GM23338 (cell line): ENCODE data around the gene PCLO. TPM values are rescaled to one million over a fixed set of nuclear protein-coding genes. Genes with fewer than 3 reads are reported as not detected.

Source experiments
- ATAC-seq: fragments of 200-7000 bp; cut with Tn5 transposase; 3 replicates; pipeline ENCODE4 v1.9.1; 2020
- DNase-seq: peaks from one replicate; pipeline ENCODE4 v3.0.0-alpha.2; 2015; ENCODE audit warnings: low spot score
- H2AFZ ChIP-seq: fragments of 200-600 bp; sonication (generic); 2 replicates; pipeline ENCODE4 v1.8.0; 2016; ENCODE audit warnings: antibody characterized with exemption, mild to moderate bottlenecking, moderate library complexity
- H3F3A ChIP-seq: fragments of 200-600 bp; sonication (generic); replicated peaks from 2 replicates; pipeline ENCODE4 v1.8.0; 2017; ENCODE audit warnings: antibody characterized with exemption, mixed run types, low read depth
- H3K27ac ChIP-seq: fragments of 200-600 bp; sonication (generic); 2 replicates; pipeline ENCODE4 v1.6.1; 2016; ENCODE audit warnings: low read depth
- H3K27me3 ChIP-seq: fragments of 200-600 bp; sonication (generic); 2 replicates; pipeline ENCODE4 v1.8.0; 2016; ENCODE audit warnings: mild to moderate bottlenecking, mixed run types, moderate library complexity; ENCODE audit not compliant: insufficient read depth
- H3K36me3 ChIP-seq: fragments of 200-600 bp; sonication (generic); 2 replicates; pipeline ENCODE4 v1.8.0; 2016; ENCODE audit warnings: mild to moderate bottlenecking; ENCODE audit not compliant: insufficient read depth
- H3K4me1 ChIP-seq: fragments of 200-600 bp; sonication (generic); 2 replicates; pipeline ENCODE4 v1.8.0; 2016; ENCODE audit warnings: mild to moderate bottlenecking, moderate library complexity; ENCODE audit not compliant: insufficient read depth
- H3K4me2 ChIP-seq: fragments of 200-600 bp; sonication (generic); 2 replicates; pipeline ENCODE4 v1.7.1; 2017; ENCODE audit warnings: mixed run types
- H3K4me3 ChIP-seq: fragments of 200-600 bp; sonication (generic); 2 replicates; pipeline ENCODE4 v1.6.1; 2016; ENCODE audit warnings: mixed run types
- H3K79me2 ChIP-seq: fragments of 200-600 bp; sonication (generic); replicated peaks from 2 replicates; pipeline ENCODE4 v1.8.0; 2017; ENCODE audit warnings: mild to moderate bottlenecking; ENCODE audit not compliant: insufficient read depth
- H3K9me2 ChIP-seq: fragments of 200-600 bp; sonication (generic); 2 replicates; pipeline ENCODE4 v1.8.0; 2017; ENCODE audit not compliant: insufficient read depth
- H4K20me1 ChIP-seq: fragments of 200-600 bp; sonication (generic); replicated peaks from 2 replicates; pipeline ENCODE4 v1.8.0; 2017; ENCODE audit warnings: mild to moderate bottlenecking; ENCODE audit not compliant: insufficient read depth
- H3K27ac Mint-ChIP-seq: 2 replicates; pipeline ENCODE4 v1.8.0; 2020; ENCODE audit warnings: inconsistent platforms, mild to moderate bottlenecking, moderate library complexity, mixed read lengths
- H3K27me3 Mint-ChIP-seq: 3 replicates; pipeline ENCODE4 v1.8.0; 2022; ENCODE audit warnings: low read depth, mild to moderate bottlenecking, moderate library complexity, mixed read lengths, inconsistent platforms; ENCODE audit not compliant: insufficient read depth, poor library complexity
- H3K36me3 Mint-ChIP-seq: 3 replicates; pipeline ENCODE4 v1.8.0; 2021; ENCODE audit warnings: low read depth, mild to moderate bottlenecking, inconsistent platforms, moderate library complexity, mixed read lengths
- H3K4me1 Mint-ChIP-seq: 3 replicates; pipeline ENCODE4 v1.8.0; 2020; ENCODE audit warnings: mild to moderate bottlenecking, inconsistent platforms, mixed read lengths
- H3K4me3 Mint-ChIP-seq: 3 replicates; pipeline ENCODE4 v1.8.0; 2021; ENCODE audit warnings: moderate library complexity, mild to moderate bottlenecking, inconsistent platforms, mixed read lengths
- H3K9me3 Mint-ChIP-seq: 3 replicates; pipeline ENCODE4 v1.8.0; 2020; ENCODE audit warnings: moderate library complexity, mild to moderate bottlenecking, inconsistent platforms, mixed read lengths
- CTCF ChIP-seq, 2 experiments: fragments of 200-600 bp in 1 of 2; sonication (generic) in 1 of 2; conservative IDR thresholded peaks; 2 replicates each; pipeline versions ENCODE4 v1.5.1 to v1.6.1; 2016 to 2017; ENCODE audit warnings: antibody characterized with exemption in 2 of 2, low read depth in 2 of 2, mild to moderate bottlenecking in 2 of 2, moderate library complexity in 1 of 2
- EZH2phosphoT487 ChIP-seq: fragments of 200-600 bp; sonication (generic); IDR thresholded peaks from one replicate; pipeline ENCODE4 v1.8.1; 2018; ENCODE audit warnings: antibody characterized with exemption; ENCODE audit not compliant: unreplicated experiment
- JUNB ChIP-seq: IDR thresholded peaks from one replicate; pipeline ENCODE4 v1.6.1; 2016; ENCODE audit warnings: antibody characterized with exemption; ENCODE audit not compliant: unreplicated experiment
- NANOG ChIP-seq: IDR thresholded peaks from 2 replicates; pipeline ENCODE4 v1.6.1; 2016; ENCODE audit warnings: antibody characterized with exemption, borderline replicate concordance
- POLR2AphosphoS5 ChIP-seq: IDR thresholded peaks from 2 replicates; pipeline ENCODE4 v1.6.1; 2016; ENCODE audit warnings: antibody characterized with exemption, low read depth
- REST ChIP-seq: IDR thresholded peaks from one replicate; pipeline ENCODE4 v1.6.1; 2018; ENCODE audit warnings: antibody characterized with exemption; ENCODE audit not compliant: unreplicated experiment
- polyA plus RNA-seq: library from polyadenylated mRNA; unstranded; fragments of >200 nt; fragmentation: Nextera tagmentation; extraction: Ambion mirVana; gene quantifications from 2 replicates; pipeline ENCODE4 v1.2.1, GENCODE V29; 2016
- total RNA-seq: library from RNA; depleted of rRNA; stranded (reverse); fragments of >200 nt; shearing (Covaris generic); gene quantifications from 2 replicates; pipeline ENCODE4 v1.2.3, GENCODE V29; 2014
- TF ChIP-seq, protein P1 (sequence below): IDR thresholded peaks from 2 replicates; pipeline ENCODE4 v1.6.1; 2016; ENCODE audit warnings: antibody characterized with exemption
- TF ChIP-seq, protein P2 (sequence below): fragments of 250-450 bp; sonication (Bioruptor Pico); IDR thresholded peaks from 2 replicates; pipeline ENCODE4 v1.5.0; 2020; ENCODE audit warnings: mild to moderate bottlenecking, moderate library complexity

The PCLO gene
- total and polyA plus RNA-seq, 2 experiments from 2014 or later: 7.4 to 9.1 TPM

DNA sequence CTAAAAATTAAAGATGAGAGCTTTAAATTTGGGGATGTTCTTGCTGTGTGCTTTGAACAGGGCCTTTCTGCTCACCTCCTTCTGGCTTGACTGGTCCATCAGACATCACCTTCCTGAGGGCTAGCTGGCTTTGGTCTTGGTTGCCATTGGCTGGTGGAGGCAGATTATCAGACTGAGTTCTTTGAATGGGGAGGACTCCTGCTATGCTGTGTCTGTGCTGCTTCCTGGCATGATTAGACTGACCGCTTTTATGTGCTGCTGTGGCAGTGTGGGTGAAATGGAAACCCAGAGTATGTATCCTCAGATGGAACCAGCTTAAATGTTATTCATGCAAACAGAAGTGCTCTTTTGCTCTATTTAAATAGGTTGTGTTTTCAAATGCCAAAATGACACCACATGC is 341.6 kb downstream of the PCLO start:
- Histone ChIP-seq H3F3A (no peaks in the 10 kb centered on the region), H3K4me1 (peaks cover 32% of the 10 kb centered on the region), H3K27me3 (no peaks in the 10 kb centered on the region), H3K4me2 (no peak overlapping the region), H4K20me1 (no peaks in the 10 kb centered on the region), H3K9me2 (peaks cover 6% of the 10 kb centered on the region; the same call in 1 of the 2 replicates), H3K79me2 (no peaks in the 10 kb centered on the region), H2AFZ (no peak overlapping the region), H3K27ac (no peak overlapping the region), H3K4me3 (no peak overlapping the region), H3K36me3 (no peaks in the 10 kb centered on the region)
- no peak for DNase-seq
- Mint-ChIP-seq H3K4me3 (no peak overlapping the region), H3K27me3 (peaks cover 4% of the 10 kb centered on the region), H3K4me1 (peaks cover 53% of the 10 kb centered on the region), H3K27ac (no peak overlapping the region), H3K9me3 (no peaks in the 10 kb centered on the region), H3K36me3 (no peaks in the 10 kb centered on the region)
- no peak for ATAC-seq
- no peak for TF ChIP-seq REST
- TF ChIP-seq, protein P1, sequence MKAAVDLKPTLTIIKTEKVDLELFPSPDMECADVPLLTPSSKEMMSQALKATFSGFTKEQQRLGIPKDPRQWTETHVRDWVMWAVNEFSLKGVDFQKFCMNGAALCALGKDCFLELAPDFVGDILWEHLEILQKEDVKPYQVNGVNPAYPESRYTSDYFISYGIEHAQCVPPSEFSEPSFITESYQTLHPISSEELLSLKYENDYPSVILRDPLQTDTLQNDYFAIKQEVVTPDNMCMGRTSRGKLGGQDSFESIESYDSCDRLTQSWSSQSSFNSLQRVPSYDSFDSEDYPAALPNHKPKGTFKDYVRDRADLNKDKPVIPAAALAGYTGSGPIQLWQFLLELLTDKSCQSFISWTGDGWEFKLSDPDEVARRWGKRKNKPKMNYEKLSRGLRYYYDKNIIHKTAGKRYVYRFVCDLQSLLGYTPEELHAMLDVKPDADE: no peak
- TF ChIP-seq POLR2AphosphoS5: no peak
- no peak for TF ChIP-seq CTCF (conservative IDR thresholded peaks at IDR 0.05; ENCODE audit: low read depth in 2 of 2)

DNA sequence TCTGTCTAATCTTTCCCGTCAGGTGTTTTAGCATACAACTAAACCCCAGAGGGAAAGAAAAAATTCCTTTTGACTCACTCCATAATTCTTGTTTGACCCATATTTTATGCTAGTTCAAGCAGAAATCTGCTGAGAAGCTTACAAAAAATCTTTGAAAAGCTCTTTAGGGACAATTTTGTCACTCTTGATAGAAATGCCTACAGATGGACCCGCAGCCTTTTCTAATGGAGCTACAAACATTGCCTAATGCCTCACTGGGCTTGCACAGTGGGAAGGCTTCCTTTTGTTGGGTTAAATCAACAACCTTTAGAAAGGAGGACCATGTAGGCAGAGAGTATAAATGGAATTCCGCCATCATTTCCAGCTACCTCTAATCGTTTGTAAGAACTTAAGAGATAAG is 344.5 kb downstream of the PCLO start:
- no peaks in the 10 kb centered on the region for H3F3A ChIP-seq
- no peak overlapping the region for H3K4me2 ChIP-seq
- peaks cover 33% of the 10 kb centered on the region for H3K4me1 ChIP-seq
- DNase-seq: peak; percentile 61
- peak; percentile 95 for ATAC-seq
- H3K27me3 ChIP-seq: no peaks in the 10 kb centered on the region
- peaks cover 60% of the 10 kb centered on the region for H3K4me1 Mint-ChIP-seq
- peaks cover 5% of the 10 kb centered on the region for H3K27me3 Mint-ChIP-seq
- H3K36me3 ChIP-seq: no peaks in the 10 kb centered on the region
- H3K9me3 Mint-ChIP-seq: no peaks in the 10 kb centered on the region
- no peaks in the 10 kb centered on the region for H3K36me3 Mint-ChIP-seq
- no peaks in the 10 kb centered on the region for H3K79me2 ChIP-seq
- no peak overlapping the region for H3K4me3 ChIP-seq
- no peak overlapping the region for H3K4me3 Mint-ChIP-seq
- TF ChIP-seq POLR2AphosphoS5: no peak
- TF ChIP-seq, protein P2, sequence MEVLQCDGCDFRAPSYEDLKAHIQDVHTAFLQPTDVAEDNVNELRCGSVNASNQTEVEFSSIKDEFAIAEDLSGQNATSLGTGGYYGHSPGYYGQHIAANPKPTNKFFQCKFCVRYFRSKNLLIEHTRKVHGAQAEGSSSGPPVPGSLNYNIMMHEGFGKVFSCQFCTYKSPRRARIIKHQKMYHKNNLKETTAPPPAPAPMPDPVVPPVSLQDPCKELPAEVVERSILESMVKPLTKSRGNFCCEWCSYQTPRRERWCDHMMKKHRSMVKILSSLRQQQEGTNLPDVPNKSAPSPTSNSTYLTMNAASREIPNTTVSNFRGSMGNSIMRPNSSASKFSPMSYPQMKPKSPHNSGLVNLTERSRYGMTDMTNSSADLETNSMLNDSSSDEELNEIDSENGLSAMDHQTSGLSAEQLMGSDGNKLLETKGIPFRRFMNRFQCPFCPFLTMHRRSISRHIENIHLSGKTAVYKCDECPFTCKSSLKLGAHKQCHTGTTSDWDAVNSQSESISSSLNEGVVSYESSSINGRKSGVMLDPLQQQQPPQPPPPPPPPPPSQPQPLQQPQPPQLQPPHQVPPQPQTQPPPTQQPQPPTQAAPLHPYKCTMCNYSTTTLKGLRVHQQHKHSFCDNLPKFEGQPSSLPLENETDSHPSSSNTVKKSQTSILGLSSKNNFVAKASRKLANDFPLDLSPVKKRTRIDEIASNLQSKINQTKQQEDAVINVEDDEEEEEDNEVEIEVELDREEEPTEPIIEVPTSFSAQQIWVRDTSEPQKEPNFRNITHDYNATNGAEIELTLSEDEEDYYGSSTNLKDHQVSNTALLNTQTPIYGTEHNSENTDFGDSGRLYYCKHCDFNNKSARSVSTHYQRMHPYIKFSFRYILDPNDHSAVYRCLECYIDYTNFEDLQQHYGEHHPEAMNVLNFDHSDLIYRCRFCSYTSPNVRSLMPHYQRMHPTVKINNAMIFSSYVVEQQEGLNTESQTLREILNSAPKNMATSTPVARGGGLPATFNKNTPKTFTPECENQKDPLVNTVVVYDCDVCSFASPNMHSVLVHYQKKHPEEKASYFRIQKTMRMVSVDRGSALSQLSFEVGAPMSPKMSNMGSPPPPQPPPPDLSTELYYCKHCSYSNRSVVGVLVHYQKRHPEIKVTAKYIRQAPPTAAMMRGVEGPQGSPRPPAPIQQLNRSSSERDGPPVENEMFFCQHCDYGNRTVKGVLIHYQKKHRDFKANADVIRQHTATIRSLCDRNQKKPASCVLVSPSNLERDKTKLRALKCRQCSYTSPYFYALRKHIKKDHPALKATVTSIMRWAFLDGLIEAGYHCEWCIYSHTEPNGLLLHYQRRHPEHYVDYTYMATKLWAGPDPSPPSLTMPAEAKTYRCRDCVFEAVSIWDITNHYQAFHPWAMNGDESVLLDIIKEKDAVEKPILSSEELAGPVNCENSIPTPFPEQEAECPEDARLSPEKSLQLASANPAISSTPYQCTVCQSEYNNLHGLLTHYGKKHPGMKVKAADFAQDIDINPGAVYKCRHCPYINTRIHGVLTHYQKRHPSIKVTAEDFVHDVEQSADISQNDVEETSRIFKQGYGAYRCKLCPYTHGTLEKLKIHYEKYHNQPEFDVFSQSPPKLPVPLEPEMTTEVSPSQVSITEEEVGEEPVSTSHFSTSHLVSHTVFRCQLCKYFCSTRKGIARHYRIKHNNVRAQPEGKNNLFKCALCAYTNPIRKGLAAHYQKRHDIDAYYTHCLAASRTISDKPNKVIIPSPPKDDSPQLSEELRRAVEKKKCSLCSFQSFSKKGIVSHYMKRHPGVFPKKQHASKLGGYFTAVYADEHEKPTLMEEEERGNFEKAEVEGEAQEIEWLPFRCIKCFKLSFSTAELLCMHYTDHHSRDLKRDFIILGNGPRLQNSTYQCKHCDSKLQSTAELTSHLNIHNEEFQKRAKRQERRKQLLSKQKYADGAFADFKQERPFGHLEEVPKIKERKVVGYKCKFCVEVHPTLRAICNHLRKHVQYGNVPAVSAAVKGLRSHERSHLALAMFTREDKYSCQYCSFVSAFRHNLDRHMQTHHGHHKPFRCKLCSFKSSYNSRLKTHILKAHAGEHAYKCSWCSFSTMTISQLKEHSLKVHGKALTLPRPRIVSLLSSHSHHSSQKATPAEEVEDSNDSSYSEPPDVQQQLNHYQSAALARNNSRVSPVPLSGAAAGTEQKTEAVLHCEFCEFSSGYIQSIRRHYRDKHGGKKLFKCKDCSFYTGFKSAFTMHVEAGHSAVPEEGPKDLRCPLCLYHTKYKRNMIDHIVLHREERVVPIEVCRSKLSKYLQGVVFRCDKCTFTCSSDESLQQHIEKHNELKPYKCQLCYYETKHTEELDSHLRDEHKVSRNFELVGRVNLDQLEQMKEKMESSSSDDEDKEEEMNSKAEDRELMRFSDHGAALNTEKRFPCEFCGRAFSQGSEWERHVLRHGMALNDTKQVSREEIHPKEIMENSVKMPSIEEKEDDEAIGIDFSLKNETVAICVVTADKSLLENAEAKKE (CRISPR knock-in tag): peak; percentile 56; the same call in 1 of the 2 replicates
- no peak for TF ChIP-seq NANOG
- no peak for TF ChIP-seq EZH2phosphoT487
- no peak for TF ChIP-seq JUNB
- no peaks in the 10 kb centered on the region for H4K20me1 ChIP-seq
- H3K27ac ChIP-seq: no peak overlapping the region
- H2AFZ ChIP-seq: no peak overlapping the region
- peaks cover 9% of the 10 kb centered on the region; the same call in 1 of the 2 replicates for H3K9me2 ChIP-seq
- no peak overlapping the region for H3K27ac Mint-ChIP-seq
